Stimulated activated CD4-positive, alpha-beta T cell treated with anti-CD3 and anti-CD28 coated beads, Interleukin-1b, Interleukin-23, amount 100 ng/mL, for 48 hours (primary cell): ENCODE results near the gene PCDHGA1.
A peak's percentile ranks its signal among the peaks of the same experiment; 100 is the strongest.
"Not testable (repeated sequence)": the region's sequence is repeated elsewhere in the genome, so short reads cannot be mapped to it uniquely, and the experiment has no call there.

Experiments used
- DNase-seq: peaks from one replicate; pipeline ENCODE4 v3.0.0-alpha.2; 2020

PCDHGA1 gene

DNA sequence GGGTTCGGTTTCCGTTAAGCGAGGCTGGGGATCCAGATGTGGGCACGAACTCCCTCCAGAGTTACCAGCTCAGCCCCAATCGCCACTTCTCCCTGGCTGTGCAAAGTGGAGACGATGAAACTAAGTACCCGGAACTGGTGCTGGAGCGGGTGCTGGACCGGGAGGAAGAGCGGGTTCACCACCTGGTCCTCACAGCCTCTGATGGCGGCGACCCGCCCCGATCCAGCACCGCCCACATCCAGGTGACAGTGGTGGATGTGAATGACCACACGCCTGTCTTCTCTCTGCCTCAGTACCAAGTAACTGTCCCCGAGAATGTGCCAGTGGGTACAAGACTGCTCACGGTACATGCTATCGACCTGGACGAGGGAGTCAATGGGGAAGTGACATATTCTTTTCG, 53.0 kb downstream of the PCDHGA1 start:
- DNase-seq: no peak

- no peak for DNase-seq
These were observed 54.4 kb downstream of the PCDHGA1 start for GRCh38 chr5:141384471-141385267.

DNA sequence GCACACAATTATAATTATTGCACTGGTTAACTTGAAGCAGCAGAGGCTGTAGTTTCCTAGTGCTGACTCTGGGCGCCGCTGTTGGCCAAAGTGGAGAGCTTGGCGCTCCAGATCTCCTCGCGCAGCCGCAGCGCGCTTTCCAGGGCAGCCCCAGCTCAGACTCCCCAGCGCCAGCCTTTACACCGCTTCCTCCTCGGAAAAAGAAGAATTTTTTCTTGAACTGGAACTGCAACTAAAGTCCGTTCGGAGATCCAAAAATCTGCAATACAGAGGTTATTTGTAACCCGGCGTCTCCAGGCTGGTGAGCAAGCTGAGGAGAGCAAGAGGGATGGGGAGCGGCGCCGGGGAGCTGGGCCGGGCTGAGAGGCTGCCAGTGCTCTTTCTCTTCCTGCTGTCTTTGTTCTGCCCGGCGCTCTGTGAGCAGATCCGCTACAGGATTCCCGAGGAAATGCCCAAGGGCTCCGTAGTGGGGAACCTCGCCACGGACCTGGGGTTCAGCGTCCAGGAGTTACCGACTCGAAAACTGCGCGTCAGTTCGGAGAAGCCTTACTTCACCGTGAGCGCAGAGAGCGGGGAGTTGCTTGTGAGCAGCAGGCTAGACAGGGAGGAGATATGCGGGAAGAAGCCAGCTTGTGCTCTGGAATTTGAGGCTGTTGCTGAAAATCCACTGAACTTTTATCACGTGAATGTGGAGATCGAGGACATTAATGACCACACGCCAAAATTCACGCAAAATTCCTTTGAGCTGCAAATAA, 57.4 kb downstream of the PCDHGA1 start, which contains the start of gene PCDHGB4:
TSS of gene PCDHGB4 (plus strand) at position 142 of the 755 bp plus-strand sequence. CDS start at position 329, 187 bp downstream.
- peak; percentile 24 for DNase-seq

GRCh38 chr5:141388661-141389060, 58.3 kb downstream of the PCDHGA1 start:
- no peak for DNase-seq

DNA sequence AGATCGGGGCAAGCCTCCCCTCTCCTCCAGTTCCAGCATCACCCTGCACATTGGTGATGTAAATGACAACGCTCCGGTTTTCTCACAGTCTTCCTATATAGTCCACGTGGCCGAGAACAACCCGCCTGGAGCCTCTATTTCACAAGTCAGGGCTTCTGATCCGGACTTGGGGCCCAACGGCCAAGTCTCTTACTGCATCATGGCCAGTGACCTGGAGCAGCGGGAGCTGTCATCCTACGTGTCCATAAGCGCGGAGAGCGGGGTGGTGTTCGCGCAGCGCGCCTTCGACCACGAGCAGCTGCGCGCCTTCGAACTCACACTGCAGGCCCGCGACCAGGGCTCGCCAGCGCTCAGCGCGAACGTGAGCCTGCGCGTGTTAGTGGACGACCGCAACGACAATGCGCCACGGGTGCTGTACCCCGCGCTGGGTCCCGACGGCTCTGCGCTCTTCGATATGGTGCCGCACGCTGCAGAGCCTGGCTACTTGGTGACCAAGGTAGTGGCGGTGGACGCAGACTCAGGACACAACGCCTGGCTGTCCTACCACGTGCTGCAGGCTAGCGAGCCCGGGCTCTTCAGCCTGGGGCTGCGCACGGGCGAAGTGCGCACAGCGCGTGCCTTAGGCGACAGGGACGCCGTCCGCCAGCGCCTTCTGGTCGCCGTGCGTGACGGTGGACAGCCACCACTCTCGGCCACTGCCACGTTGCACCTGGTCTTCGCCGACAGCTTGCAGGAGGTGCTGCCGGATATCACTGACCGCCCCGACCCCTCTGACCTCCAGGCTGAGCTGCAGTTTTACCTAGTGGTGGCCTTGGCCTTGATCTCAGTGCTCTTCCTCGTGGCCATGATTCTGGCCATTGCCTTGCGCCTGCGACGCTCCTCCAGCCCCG, 59.1 kb downstream of the PCDHGA1 start:
- no peak for DNase-seq

DNA sequence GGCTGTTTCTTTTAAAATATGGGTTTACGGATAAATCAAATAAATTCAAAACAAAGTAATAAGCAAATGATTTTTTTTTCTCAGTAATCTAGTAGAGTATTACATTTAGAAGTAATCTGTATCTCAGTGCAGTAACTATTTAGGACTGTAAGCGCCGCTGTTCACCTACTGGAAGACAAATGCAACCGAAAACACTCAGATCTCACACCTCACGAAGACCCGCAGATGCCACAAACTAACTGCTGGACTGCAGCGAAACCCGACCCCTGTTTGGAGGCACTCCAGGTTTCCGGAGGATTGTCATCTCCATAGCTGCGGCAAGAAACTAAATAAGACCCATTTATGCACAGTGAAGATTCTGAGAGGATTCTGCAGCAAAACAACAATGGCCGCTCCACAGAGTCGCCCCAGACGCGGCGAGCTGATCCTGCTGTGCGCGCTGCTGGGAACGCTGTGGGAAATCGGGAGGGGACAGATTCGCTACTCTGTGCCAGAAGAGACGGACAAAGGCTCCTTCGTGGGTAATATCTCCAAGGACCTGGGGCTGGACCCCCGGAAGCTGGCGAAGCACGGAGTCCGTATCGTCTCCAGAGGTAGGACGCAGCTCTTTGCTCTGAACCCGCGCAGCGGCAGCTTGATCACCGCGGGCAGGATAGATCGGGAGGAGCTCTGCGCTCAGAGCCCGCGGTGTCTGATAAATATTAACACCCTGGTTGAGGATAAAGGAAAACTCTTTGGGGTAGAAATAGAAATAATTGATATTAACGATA, 62.3 kb downstream of the PCDHGA1 start, which contains the start of gene PCDHGA8:
TSS of gene PCDHGA8 (plus strand) at position 205 of the 770 bp plus-strand sequence. CDS start at position 386, 181 bp downstream.
- DNase-seq: no peak

- DNase-seq: no peak
These were observed 63.0 kb downstream of the PCDHGA1 start for GRCh38 chr5:141393267-141393666.

DNA sequence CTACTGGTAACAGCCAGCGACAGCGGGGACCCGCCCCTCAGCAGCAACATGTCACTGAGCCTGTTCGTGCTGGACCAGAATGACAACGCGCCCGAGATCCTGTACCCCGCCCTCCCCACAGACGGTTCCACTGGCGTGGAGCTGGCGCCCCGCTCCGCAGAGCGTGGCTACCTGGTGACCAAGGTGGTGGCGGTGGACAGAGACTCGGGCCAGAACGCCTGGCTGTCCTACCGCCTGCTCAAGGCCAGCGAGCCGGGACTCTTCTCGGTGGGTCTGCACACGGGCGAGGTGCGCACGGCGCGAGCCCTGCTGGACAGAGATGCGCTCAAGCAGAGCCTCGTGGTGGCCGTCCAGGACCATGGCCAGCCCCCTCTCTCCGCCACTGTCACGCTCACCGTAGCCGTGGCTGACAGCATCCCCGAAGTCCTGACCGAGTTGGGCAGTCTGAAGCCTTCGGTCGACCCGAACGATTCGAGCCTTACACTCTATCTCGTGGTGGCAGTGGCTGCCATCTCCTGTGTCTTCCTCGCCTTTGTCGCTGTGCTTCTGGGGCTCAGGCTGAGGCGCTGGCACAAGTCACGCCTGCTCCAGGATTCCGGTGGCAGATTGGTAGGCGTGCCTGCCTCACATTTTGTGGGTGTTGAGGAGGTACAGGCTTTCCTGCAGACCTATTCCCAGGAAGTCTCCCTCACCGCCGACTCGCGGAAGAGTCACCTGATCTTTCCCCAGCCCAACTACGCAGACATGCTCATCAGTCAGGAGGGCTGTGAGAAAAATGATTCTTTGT, 64.3 kb downstream of the PCDHGA1 start:
- DNase-seq: not testable (repeated sequence)

- DNase-seq: peak; percentile 35
These were observed 67.6 kb downstream of the PCDHGA1 start, which contains the start of gene PCDHGB5 for GRCh38 chr5:141397756-141398551. Gene PCDHGB5, plus strand, starts transcription at chr5:141397947. Its CDS starts 181 bp downstream, at chr5:141398128.

- no peak for DNase-seq
These were observed 68.3 kb downstream of the PCDHGA1 start for GRCh38 chr5:141398608-141399007.

DNA sequence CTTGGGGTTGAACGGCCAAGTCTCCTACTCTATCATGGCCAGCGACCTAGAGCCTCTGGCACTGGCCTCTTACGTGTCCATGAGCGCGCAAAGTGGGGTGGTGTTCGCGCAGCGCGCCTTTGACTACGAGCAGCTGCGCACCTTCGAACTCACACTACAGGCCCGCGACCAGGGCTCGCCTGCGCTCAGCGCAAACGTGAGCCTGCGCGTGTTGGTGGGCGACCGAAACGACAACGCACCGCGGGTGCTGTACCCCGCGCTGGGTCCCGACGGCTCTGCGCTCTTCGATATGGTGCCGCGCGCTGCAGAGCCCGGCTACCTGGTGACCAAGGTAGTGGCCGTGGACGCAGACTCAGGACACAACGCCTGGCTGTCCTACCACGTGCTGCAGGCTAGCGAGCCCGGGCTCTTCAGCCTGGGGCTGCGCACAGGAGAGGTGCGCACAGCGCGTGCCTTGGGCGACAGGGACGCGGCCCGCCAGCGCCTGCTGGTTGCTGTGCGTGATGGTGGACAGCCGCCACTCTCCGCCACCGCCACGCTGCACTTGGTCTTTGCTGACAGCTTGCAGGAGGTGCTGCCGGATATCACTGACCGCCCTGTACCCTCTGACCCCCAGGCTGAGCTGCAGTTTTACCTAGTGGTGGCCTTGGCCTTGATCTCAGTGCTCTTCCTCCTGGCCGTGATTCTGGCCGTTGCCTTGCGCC, 69.4 kb downstream of the PCDHGA1 start:
- no peak for DNase-seq

- DNase-seq: no peak
These were observed 72.4 kb downstream of the PCDHGA1 start, which contains the start of gene PCDHGA9 for GRCh38 chr5:141402553-141403243. Gene PCDHGA9, plus strand, starts transcription at chr5:141402778. Its CDS starts 175 bp downstream, at chr5:141402953.

DNA sequence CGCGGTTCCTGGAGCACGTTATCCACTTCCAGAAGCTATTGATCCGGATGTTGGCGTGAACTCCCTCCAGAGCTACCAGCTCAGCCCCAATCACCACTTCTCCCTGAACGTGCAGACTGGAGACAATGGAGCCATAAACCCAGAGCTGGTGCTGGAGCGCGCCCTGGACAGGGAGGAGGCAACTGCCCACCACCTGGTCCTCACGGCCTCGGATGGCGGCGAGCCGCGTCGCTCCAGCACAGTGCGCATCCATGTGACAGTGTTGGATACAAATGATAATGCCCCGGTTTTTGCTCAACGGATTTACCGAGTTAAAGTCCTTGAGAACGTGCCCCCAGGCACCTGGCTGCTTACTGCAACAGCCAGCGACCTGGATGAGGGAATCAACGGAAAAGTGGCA, 73.1 kb downstream of the PCDHGA1 start:
- DNase-seq: no peak

DNA sequence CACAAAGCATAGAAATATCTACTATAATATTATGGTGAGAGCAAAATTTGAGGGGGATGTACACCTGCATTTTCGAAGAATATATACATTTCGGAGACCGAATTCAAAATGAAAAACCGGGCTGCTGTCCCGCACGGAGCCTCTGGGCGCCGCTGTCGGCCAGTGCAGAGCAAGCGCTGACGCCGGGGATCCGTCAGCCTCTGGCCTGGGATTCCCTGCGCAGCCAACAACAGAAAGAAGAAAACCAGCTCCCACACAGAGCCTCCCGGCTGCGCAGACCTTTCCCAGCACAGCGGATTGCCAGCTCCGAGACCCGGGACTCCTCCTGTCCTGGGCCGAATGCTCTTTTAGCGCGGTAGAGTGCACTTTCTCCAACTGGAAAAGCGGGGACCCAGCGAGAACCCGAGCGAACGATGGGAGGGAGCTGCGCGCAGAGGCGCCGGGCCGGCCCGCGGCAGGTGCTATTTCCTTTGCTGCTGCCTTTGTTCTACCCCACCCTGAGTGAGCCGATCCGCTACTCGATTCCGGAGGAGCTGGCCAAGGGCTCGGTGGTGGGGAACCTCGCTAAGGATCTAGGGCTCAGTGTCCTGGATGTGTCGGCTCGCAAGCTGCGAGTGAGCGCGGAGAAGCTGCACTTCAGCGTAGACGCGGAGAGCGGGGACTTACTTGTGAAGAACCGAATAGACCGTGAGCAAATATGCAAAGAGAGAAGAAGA, 77.6 kb downstream of the PCDHGA1 start, which contains the start of gene PCDHGB6:
TSS of gene PCDHGB6 (plus strand) at position 232 of the 716 bp plus-strand sequence. CDS start at position 414, 182 bp downstream.
- peak; percentile 36 for DNase-seq

GRCh38 chr5:141409598-141410306, 79.4 kb downstream of the PCDHGA1 start:
- no peak for DNase-seq

DNA sequence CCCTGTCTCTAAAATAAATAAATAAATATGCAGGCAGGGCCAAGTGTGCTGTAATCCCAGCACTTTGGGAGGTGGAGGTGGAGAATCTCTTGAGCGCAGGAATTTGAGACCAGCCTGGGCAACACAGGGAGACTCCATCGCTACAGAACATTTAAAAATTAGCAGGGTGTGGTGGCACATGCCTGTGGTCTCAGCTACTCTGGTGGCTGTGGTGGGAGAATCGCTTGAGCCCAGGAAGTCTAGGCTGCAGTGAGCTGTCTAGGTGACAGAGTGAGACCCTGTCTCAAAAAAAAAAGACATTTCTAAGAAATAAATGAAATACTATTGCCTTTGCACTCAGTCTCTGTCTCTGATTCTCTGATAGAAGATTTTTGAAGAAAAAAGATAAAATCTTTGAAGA, 81.3 kb downstream of the PCDHGA1 start:
- no peak for DNase-seq

DNA sequence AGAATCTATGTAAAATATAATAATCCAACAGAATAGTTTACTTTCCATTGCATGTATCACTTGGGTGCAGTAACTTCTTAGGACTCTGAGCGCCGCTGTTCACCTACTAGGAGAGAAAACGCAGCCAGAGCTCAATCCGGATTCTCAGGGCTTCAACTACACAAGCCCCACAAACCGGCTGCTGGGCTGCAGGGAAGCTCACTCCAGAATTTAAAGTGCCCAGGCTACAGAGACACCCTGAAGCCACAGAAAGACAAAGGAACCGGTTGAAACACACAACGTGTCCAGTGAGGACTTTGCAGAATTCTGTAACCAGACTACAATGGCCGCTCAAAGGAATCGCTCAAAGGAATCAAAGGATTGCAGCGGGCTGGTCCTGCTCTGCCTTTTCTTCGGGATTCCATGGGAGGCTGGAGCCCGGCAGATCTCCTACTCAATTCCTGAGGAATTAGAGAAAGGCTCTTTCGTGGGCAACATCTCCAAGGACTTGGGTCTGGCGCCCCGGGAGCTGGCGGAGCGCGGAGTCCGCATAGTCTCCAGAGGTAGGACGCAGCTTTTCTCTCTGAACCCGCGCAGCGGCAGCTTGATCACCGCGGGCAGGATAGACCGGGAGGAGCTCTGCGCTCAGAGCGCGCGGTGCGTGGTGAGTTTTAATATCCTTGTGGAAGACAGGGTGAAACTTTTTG, 82.7 kb downstream of the PCDHGA1 start, which contains the start of gene PCDHGA10:
TSS of gene PCDHGA10 (plus strand) at position 134 of the 686 bp plus-strand sequence. CDS start at position 323, 189 bp downstream.
- DNase-seq: peak; percentile 59
